Spleen (tissue), 11 donors: ENCODE results near the gene PHLPP2. TPM values are rescaled to one million over a fixed set of nuclear protein-coding genes. Genes with fewer than 3 reads are reported as not detected.

Source experiments
- DNase-seq: peaks from one replicate; pipeline ENCODE4 v3.0.0-alpha.2; 2020
- H3K27ac ChIP-seq, 8 donors: fragments of 200-600 bp; sonication (generic) in 7 of 8; 1 replicate in 4 of 8; 2 replicates in 4 of 8; pipeline versions ENCODE4 v1.5.0 to v1.8.0; 2016 to 2021; ENCODE audit warnings: inconsistent platforms in 4 of 8, mild to moderate bottlenecking in 4 of 8, moderate library complexity in 1 of 8
- H3K27me3 ChIP-seq, 7 donors: fragments of 200-600 bp; sonication (generic) in 6 of 7; replicated peaks in 1 of 7; 1 replicate in 4 of 7; 2 replicates in 3 of 7; pipeline versions ENCODE4 v1.5.0 to v1.8.0; 2016 to 2021; ENCODE audit warnings: inconsistent platforms in 3 of 7, mild to moderate bottlenecking in 1 of 7
- H3K36me3 ChIP-seq, 6 donors: fragments of 200-600 bp; sonication (generic) in 5 of 6; 1 replicate in 4 of 6; 2 replicates in 2 of 6; pipeline versions ENCODE4 v1.5.0 to v1.8.0; 2016 to 2021; ENCODE audit warnings: inconsistent platforms in 2 of 6
- H3K4me1 ChIP-seq, 6 donors: fragments of 200-600 bp; sonication (generic) in 5 of 6; 1 replicate in 3 of 6; 2 replicates in 3 of 6; pipeline versions ENCODE4 v1.5.0 to v1.8.0; 2016 to 2021; ENCODE audit warnings: inconsistent platforms in 3 of 6
- H3K4me3 ChIP-seq, 8 donors: fragments of 200-600 bp; sonication (generic) in 7 of 8; 1 replicate in 4 of 8; 2 replicates in 4 of 8; pipeline versions ENCODE4 v1.5.0 to v1.8.0; 2016 to 2021; ENCODE audit warnings: inconsistent platforms in 4 of 8, mild to moderate bottlenecking in 4 of 8, moderate library complexity in 2 of 8
- H3K9me3 ChIP-seq, 8 donors: fragments of 200-600 bp; sonication (generic) in 7 of 8; 1 replicate in 4 of 8; 2 replicates in 4 of 8; pipeline versions ENCODE4 v1.5.0 to v1.8.0; 2016 to 2021; ENCODE audit warnings: inconsistent platforms in 4 of 8
- CTCF ChIP-seq, 11 experiments: fragments of 200-600 bp in 7 of 11; fragments of 450-650 bp in 4 of 11; sonication (generic) in 4 of 11; IDR thresholded peaks in 8 of 11; conservative IDR thresholded peaks in 3 of 11; 1 replicate in 7 of 11; 2 replicates in 4 of 11; pipeline versions ENCODE4 v1.4.0 to v1.8.0; 2016 to 2021; ENCODE audit warnings: antibody characterized with exemption in 11 of 11, inconsistent platforms in 4 of 11, mild to moderate bottlenecking in 1 of 11
- POLR2A ChIP-seq, 3 donors: fragments of 450-650 bp; IDR thresholded peaks; one replicate each; pipeline ENCODE4 v1.5.1; 2017; ENCODE audit warnings: antibody characterized with exemption in 3 of 3, mild to moderate bottlenecking in 1 of 3
- POLR2AphosphoS5 ChIP-seq, 3 donors: sonication (generic); formaldehyde crosslinking; IDR thresholded peaks; one replicate each; pipeline ENCODE4 v1.5.1; 2017; ENCODE audit warnings: antibody characterized with exemption in 3 of 3
- WGBS, 5 donors: extraction: QIAGEN DNeasy Blood & Tissue Kit in 3 of 5; methylation state at CpG; one replicate each; pipeline versions ENCODE4 v1.1.5 to v1.1.7; 2013 to 2018; 5-methylcytosine and 5-hydroxymethylcytosine counted together
- intact Hi-C: fragments of 100-400 bp; cut with DNase I; formaldehyde crosslinking; loops from one replicate; pipeline ENCODE4 v1.15.0; 2023; ENCODE audit warnings: low total_unique reads
- polyA plus RNA-seq, 3 donors: library from polyadenylated mRNA; stranded (reverse); fragments of 200-250 nt; gene quantifications; one replicate each; pipeline ENCODE4 v1.2.1, GENCODE V29; 2013
- total RNA-seq, 7 donors: library from RNA; depleted of rRNA in 3 of 7; stranded (reverse); fragments of >200 nt in 3 of 7; fragmentation: NEBNext Ultra II Directional in 4 of 7; extraction: Animal tissue kit (Norgen Biotek cat#: 25700) in 4 of 7; gene quantifications; one replicate each; pipeline versions ENCODE4 v1.1.0 to v1.2.1, GENCODE V29; 2016 to 2021
- donor health status: healthy with polysubstance abuse.
- donor health status: DM: no; HTN: no; CAD: no; lungs with moderate emphysema.
- donor health status: DM: no; HTN: no; CAD: no.
- donor health status: Bipolar disorder and iron deficiency.
- donor health status: healthy.
- donor health status: DM: no; HTN: no; CAD: no.
- donor health status: DM: yes; HTN: yes; CAD: no.

The PHLPP2 gene
- total and polyA plus RNA-seq, 10 donors, result 1.0 to 10.9 (median 8.0) TPM

GRCh38 chr16:71671165-71671564, 53.3 kb downstream of the PHLPP2 start:
- Histone ChIP-seq H3K36me3 (peaks cover 0 to 98% (median 56%) of the 10 kb centered on the region in 6 donors), H3K4me3 (no peak overlapping the region), H3K27me3 (no peaks in the 10 kb centered on the region), H3K9me3 (no peaks in the 10 kb centered on the region), H3K27ac (no peak overlapping the region), H3K4me1 (no peaks in the 10 kb centered on the region)
- TF ChIP-seq POLR2AphosphoS5 (IDR thresholded peaks at IDR 0.05) (no peak), CTCF (IDR thresholded peaks at IDR 0.05 in 8 of 11, conservative IDR thresholded peaks at IDR 0.05 in 3 of 11) (no peak), POLR2A (IDR thresholded peaks at IDR 0.05) (no peak)
- 92 to 100% (median 95%) methylated on average over 3 of the region's 3 CpGs for WGBS, 5 donors
- no peak for DNase-seq
- intact Hi-C loops, result no loop called here

GRCh38 chr16:71670537-71670936, 54.0 kb downstream of the PHLPP2 start:
- WGBS, 5 donors, result 73 to 82% (median 79%) methylated on average over 4 of the region's 4 CpGs
- peaks cover 0 to 98% (median 56%) of the 10 kb centered on the region in 6 donors for H3K36me3 ChIP-seq
- H3K4me1 ChIP-seq, result no peaks in the 10 kb centered on the region
- TF ChIP-seq CTCF (IDR thresholded peaks at IDR 0.05 in 8 of 11, conservative IDR thresholded peaks at IDR 0.05 in 3 of 11) (no peak), POLR2AphosphoS5 (IDR thresholded peaks at IDR 0.05) (no peak), POLR2A (IDR thresholded peaks at IDR 0.05) (no peak)
- intact Hi-C loops, result no loop called here
- no peak overlapping the region for H3K4me3 ChIP-seq
- H3K27ac ChIP-seq, result no peak overlapping the region
- no peaks in the 10 kb centered on the region for H3K27me3 ChIP-seq
- DNase-seq, result no peak
- no peaks in the 10 kb centered on the region for H3K9me3 ChIP-seq

GRCh38 chr16:71669926-71670536, 54.5 kb downstream of the PHLPP2 start:
- TF ChIP-seq POLR2AphosphoS5 (IDR thresholded peaks at IDR 0.05) (no peak), POLR2A (IDR thresholded peaks at IDR 0.05) (no peak)

GRCh38 chr16:71666928-71667707, 57.4 kb downstream of the PHLPP2 start:
- Histone ChIP-seq H3K4me3 (no peak overlapping the region), H3K27me3 (no peaks in the 10 kb centered on the region), H3K27ac (no peak overlapping the region), H3K4me1 (no peaks in the 10 kb centered on the region), H3K9me3 (no peaks in the 10 kb centered on the region), H3K36me3 (peaks cover 0 to 100% (median 60%) of the 10 kb centered on the region in 6 donors)
- DNase-seq, result no peak
- intact Hi-C loops, result no loop called here
- WGBS, 5 donors, result 83 to 89% (median 87%) methylated on average over 4 of the region's 4 CpGs
- TF ChIP-seq CTCF (IDR thresholded peaks at IDR 0.05 in 8 of 11, conservative IDR thresholded peaks at IDR 0.05 in 3 of 11) (no peak), POLR2A (IDR thresholded peaks at IDR 0.05) (no peak), POLR2AphosphoS5 (IDR thresholded peaks at IDR 0.05) (no peak)

More at GRCh38 chr16:71669926-71670536, 54.5 kb downstream of the PHLPP2 start:
- no peaks in the 10 kb centered on the region for H3K9me3 ChIP-seq
- H3K27ac ChIP-seq, result no peak overlapping the region
- no peaks in the 10 kb centered on the region for H3K27me3 ChIP-seq
- intact Hi-C loops, result no loop called here
- H3K4me3 ChIP-seq, result no peak overlapping the region
- H3K4me1 ChIP-seq, result no peaks in the 10 kb centered on the region
- DNase-seq, result no peak
- 92 to 95% (median 93%) methylated on average over 6 of the region's 6 CpGs for WGBS, 5 donors
- H3K36me3 ChIP-seq, result peaks cover 0 to 98% (median 56%) of the 10 kb centered on the region in 6 donors
